ENCODE results near the gene TTC22. TPM values are rescaled to one million over a fixed set of nuclear protein-coding genes. Genes with fewer than 3 reads are reported as not detected.

The TTC22 gene
- total RNA-seq, 1 experiment from 2014 or later: 8.8 TPM

GRCh38 chr1:54826226-54826816, 25.2 kb upstream of the TTC22 start:
- Histone ChIP-seq H3K36me3 (ENCODE audit: control insufficient read depth, insufficient read depth, low read length) (no peaks in the 10 kb centered on the region), H3K4me1 (no peaks in the 10 kb centered on the region), H3K27me3 (replicated peaks; ENCODE audit: control insufficient read depth, insufficient read depth, low read length) (no peaks in the 10 kb centered on the region), H3K4me3 (ENCODE audit: low read depth, low read length) (no peak overlapping the region), H3K9me3 (no peaks in the 10 kb centered on the region)
- Mint-ChIP-seq H3K36me3 (ENCODE audit: insufficient read depth, unreplicated experiment) (no peaks in the 10 kb centered on the region), H3K4me1 (ENCODE audit: low read depth, unreplicated experiment) (no peaks in the 10 kb centered on the region), H3K4me3 (ENCODE audit: unreplicated experiment) (no peak overlapping the region), H3K9me3 (ENCODE audit: unreplicated experiment) (peaks cover 20% of the 10 kb centered on the region), H3K27ac (ENCODE audit: unreplicated experiment) (no peak overlapping the region), H3K27me3 (ENCODE audit: insufficient read depth, unreplicated experiment) (no peaks in the 10 kb centered on the region)
- intact Hi-C loops (cut with micrococcal nuclease; ENCODE audit: unreplicated experiment): no loop called here
- ChIA-PET CTCF (no interaction called here), POLR2A (no interaction called here)
- no peak for DNase-seq
- TF ChIP-seq, protein P1, sequence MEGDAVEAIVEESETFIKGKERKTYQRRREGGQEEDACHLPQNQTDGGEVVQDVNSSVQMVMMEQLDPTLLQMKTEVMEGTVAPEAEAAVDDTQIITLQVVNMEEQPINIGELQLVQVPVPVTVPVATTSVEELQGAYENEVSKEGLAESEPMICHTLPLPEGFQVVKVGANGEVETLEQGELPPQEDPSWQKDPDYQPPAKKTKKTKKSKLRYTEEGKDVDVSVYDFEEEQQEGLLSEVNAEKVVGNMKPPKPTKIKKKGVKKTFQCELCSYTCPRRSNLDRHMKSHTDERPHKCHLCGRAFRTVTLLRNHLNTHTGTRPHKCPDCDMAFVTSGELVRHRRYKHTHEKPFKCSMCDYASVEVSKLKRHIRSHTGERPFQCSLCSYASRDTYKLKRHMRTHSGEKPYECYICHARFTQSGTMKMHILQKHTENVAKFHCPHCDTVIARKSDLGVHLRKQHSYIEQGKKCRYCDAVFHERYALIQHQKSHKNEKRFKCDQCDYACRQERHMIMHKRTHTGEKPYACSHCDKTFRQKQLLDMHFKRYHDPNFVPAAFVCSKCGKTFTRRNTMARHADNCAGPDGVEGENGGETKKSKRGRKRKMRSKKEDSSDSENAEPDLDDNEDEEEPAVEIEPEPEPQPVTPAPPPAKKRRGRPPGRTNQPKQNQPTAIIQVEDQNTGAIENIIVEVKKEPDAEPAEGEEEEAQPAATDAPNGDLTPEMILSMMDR (IDR thresholded peaks at IDR 0.05; ENCODE audit: insufficient read depth in 1 of 2, low read depth in 1 of 2, low read length in 1 of 2, severe bottlenecking in 1 of 2, unreplicated experiment in 1 of 2): no peak
- BruUV-seq (replicated peaks): no TSS peak

DNA sequence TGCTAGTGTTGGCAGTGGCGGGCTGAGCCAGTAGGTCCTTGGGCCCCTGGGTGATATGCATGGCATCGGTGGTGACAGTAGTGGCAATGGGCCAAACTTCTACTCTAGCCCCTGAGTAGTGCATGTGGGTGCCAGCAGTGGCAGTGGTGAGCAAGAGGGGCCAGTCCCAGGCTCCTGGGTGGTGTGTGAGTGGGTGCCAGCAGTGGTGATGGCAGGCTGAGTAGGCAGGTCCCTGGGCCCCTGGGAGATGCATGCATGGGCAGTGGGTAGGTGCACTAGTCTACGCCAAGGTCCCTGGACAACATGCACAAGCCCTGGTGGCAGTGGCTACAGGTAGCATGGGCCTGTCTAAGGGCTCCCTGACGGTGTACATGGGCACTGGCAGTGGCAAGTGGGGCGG, 24.6 kb upstream of the TTC22 start:
- no peaks in the 10 kb centered on the region for H3K9me3 ChIP-seq
- no peaks in the 10 kb centered on the region for H3K4me1 ChIP-seq
- POLR2A ChIA-PET: no interaction called here
- no peaks in the 10 kb centered on the region for H3K36me3 ChIP-seq (ENCODE audit: control insufficient read depth, insufficient read depth, low read length)
- intact Hi-C loops (cut with micrococcal nuclease; ENCODE audit: unreplicated experiment): no loop called here
- H3K36me3 Mint-ChIP-seq (ENCODE audit: insufficient read depth, unreplicated experiment): no peaks in the 10 kb centered on the region
- no peaks in the 10 kb centered on the region for H3K27me3 Mint-ChIP-seq (ENCODE audit: insufficient read depth, unreplicated experiment)
- H3K27me3 ChIP-seq (replicated peaks; ENCODE audit: control insufficient read depth, insufficient read depth, low read length): no peaks in the 10 kb centered on the region
- CTCF ChIA-PET: no interaction called here
- no peak for DNase-seq
- H3K4me1 Mint-ChIP-seq (ENCODE audit: low read depth, unreplicated experiment): no peaks in the 10 kb centered on the region
- peaks cover 20% of the 10 kb centered on the region for H3K9me3 Mint-ChIP-seq (ENCODE audit: unreplicated experiment)
- H3K4me3 Mint-ChIP-seq (ENCODE audit: unreplicated experiment): no peak overlapping the region
- no TSS peak for BruUV-seq (replicated peaks)
- no peak overlapping the region for H3K27ac Mint-ChIP-seq (ENCODE audit: unreplicated experiment)
- no peak overlapping the region for H3K4me3 ChIP-seq (ENCODE audit: low read depth, low read length)
- TF ChIP-seq, protein P1 (IDR thresholded peaks at IDR 0.05; ENCODE audit: insufficient read depth in 1 of 2, low read depth in 1 of 2, low read length in 1 of 2, severe bottlenecking in 1 of 2, unreplicated experiment in 1 of 2): no peak

DNA sequence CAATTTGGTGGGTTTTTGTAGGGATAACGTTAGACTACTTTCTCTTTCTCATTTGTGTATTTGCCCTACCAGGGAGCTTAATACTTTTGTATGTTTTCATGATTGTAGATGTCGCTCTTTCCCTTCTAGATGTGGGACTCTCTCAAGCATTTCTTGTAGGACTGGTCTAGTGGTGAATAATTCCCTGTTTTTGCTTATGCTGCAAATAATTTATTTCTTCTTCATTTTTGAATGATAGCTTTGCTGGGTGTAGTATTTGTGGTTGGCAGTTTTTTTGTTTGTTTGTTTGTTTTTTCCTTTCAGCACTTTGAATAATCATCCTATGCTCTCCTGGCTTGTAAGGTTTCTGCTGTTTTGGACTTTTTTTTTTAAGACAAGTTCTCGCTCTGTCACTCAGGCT, 22.5 kb upstream of the TTC22 start:
- Mint-ChIP-seq H3K27me3 (ENCODE audit: insufficient read depth, unreplicated experiment) (no peaks in the 10 kb centered on the region), H3K9me3 (ENCODE audit: unreplicated experiment) (peaks cover 20% of the 10 kb centered on the region), H3K4me1 (ENCODE audit: low read depth, unreplicated experiment) (peaks cover 6% of the 10 kb centered on the region), H3K27ac (ENCODE audit: unreplicated experiment) (no peak overlapping the region), H3K36me3 (ENCODE audit: insufficient read depth, unreplicated experiment) (no peaks in the 10 kb centered on the region), H3K4me3 (ENCODE audit: unreplicated experiment) (no peak overlapping the region)
- DNase-seq: no peak
- TF ChIP-seq, protein P1 (IDR thresholded peaks at IDR 0.05; ENCODE audit: insufficient read depth in 1 of 2, low read depth in 1 of 2, low read length in 1 of 2, severe bottlenecking in 1 of 2, unreplicated experiment in 1 of 2): no peak
- Histone ChIP-seq H3K36me3 (ENCODE audit: control insufficient read depth, insufficient read depth, low read length) (no peaks in the 10 kb centered on the region), H3K27me3 (replicated peaks; ENCODE audit: control insufficient read depth, insufficient read depth, low read length) (no peaks in the 10 kb centered on the region), H3K4me1 (no peaks in the 10 kb centered on the region), H3K4me3 (ENCODE audit: low read depth, low read length) (no peak overlapping the region), H3K9me3 (no peaks in the 10 kb centered on the region)
- no TSS peak for BruUV-seq (replicated peaks)
- intact Hi-C loops (cut with micrococcal nuclease; ENCODE audit: unreplicated experiment): no loop called here
- POLR2A ChIA-PET: no interaction called here
- CTCF ChIA-PET: no interaction called here
